ENCODE data around the gene C4orf50.
"Not testable (repeated sequence)": the region's sequence is repeated elsewhere in the genome, so short reads cannot be mapped to it uniquely, and the experiment has no call there.

The C4orf50 gene

DNA sequence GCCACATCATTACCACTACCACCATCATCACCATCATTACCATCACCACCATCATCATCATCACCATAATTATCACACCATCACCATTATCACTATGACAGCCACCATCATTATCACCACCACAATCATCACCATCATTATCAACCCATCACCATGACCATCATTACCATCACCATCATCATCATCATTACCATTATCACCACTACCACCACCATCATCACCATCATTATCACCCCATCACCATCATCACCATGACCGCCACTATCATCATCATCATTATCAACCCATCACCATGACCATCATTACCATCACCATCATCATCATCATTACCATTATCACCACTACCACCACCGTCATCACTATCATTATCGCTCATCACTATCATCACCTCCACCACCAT, 161.9 kb downstream of the C4orf50 start:
- DNase-seq, result not testable (repeated sequence)

DNA sequence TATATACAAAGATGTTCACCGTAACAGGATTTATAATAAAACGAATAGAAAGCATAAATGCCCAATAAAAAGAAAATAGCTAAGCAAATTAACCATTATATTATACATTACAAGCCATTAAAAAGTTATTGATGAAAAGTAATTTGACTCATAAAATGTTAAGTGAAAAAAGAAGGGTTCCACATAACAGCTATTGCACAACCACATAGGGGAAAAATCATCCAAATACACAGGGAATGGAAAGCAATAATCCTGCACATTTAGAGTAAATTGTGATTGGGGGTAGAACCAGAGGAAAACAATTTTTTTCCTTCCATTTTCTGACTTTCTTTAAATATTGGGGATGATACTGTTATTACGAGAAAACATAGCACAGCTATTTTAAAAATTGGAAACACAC, 163.3 kb downstream of the C4orf50 start:
- DNase-seq, result no peak

DNA sequence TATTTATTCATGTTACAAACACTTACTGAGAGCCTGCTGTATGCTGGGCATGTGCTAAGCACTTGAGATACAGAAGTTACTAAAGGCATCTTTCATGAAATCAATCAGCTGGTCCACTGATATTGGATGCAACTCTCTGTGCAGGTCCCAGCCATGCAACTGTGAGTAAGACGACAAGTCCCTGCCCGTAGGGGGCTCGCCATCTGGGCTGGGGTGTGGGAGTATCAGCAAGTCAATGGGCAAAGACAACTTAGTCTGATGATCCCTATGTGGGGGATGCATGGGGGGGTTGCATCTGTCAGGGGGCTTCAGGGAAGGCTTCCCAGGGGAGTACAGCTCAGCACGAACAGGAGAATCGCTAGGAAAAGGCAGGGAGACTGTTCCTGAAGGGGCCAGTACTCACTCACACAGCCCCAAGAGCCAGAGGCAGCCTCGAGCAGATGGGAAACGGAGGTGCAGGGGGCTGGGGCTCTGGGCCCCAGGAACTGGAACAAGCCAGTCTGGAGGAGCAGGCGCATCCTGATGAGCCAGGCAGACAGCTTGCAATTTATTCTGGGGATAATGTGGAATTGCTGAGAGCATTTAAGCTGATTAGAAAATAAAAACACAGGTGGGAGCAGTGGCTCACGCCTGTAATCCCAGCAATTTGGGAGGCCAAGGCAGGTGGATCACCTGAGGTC, 165.6 kb downstream of the C4orf50 start:
- no peak for DNase-seq

DNA sequence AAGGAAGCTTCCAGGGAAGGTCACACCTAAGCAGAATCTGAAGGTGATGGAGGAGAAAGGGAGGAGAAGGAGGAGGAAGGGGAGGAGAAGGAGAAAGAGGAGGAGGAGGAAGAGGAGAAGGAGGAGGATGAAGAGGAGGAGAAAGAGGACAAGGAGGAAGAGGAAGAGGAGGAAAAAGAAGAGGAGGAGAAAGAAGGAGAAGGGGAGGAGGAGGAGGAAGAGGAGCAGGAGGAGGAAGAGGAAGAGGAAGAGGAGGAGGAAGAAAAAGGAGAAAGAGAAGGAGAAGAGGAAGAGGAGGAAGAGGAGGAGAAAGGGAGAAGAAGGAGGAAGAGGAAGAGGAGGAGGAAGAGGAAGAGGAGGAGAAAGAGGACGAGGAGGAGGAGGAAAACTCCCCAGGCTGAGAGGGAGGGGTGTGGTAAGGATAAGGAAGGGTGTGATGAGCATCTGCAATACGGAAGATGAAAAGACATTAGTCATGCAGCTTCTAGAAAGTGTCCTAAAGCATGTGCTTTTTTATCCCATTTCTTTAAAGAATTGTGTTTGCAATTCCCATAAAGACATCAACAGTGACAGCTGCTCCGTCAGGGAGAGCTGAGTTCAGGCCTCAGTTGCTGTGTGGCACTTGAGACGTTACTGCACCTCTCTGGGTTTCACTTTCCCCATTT, 166.5 kb downstream of the C4orf50 start:
- DNase-seq, result no peak
